Renal pelvis (tissue), 12 donors: ENCODE results near the gene AGBL1. TPM values are rescaled to one million over a fixed set of nuclear protein-coding genes. Genes with fewer than 3 reads are reported as not detected.

Experiments used
- DNase-seq: peaks from one replicate; pipeline ENCODE4 v3.0.0-alpha.2; 2013
- long read RNA-seq, 16 experiments: transcript quantifications; one replicate each; lab custom pipeline, GENCODE V29; 2026
- polyA plus RNA-seq, 3 donors: library from polyadenylated mRNA; unstranded; fragments of 120-200 nt; gene quantifications; one replicate each; pipeline ENCODE4 v1.2.1, GENCODE V29; 2013; ENCODE audit not compliant: insufficient read length in 3 of 3

The AGBL1 gene
- polyA plus RNA-seq, result under 1 TPM; 0.14 to 0.16 (median 0.15) TPM
- long read RNA-seq, donor 1, result 0 reads
- long read RNA-seq, donor 2, result 0 reads
- long read RNA-seq, donor 3, result 0 reads
- long read RNA-seq, donor 4, result 0 reads
- long read RNA-seq, donor 5, result 0 reads
- long read RNA-seq, donor 6, result 0 reads
- long read RNA-seq, donor 7, result 0 reads
- long read RNA-seq, donor 8, result 0 reads
- long read RNA-seq, donor 9, result 0 reads
- long read RNA-seq, donor 10, result 0 reads
- long read RNA-seq, donor 11, result 0 reads
- long read RNA-seq, donor 12, result 0 reads
- long read RNA-seq, donor 13, result 0 reads
- long read RNA-seq, donor 14, result 0 reads
- long read RNA-seq, donor 15, result 0 reads
- long read RNA-seq, donor 16, result 0 reads

- no peak for DNase-seq
Measured at GRCh38 chr15:86079508-86080266, at the start of gene AGBL1. Gene AGBL1 (plus strand): TSS chr15:86079871.

DNA sequence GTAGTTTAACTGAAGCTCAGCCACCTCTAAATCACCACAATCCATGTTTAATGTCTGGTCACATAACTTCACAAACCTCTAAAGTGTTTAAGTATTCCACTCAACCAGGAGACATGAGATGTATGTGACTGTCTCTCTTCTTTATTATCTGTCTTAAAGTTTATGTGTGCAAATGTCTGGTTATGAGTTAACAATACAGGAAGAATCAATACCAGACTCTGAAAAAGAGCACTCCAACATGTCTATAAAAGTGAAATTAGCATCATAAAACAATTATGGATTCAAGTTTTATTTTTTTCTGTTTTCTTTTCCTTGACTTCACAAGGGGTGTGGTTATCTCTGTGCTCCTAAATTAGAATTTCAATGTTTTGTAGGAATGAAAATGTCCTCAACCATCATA lies 44.8 kb upstream of the AGBL1 start:
- no peak for DNase-seq

DNA sequence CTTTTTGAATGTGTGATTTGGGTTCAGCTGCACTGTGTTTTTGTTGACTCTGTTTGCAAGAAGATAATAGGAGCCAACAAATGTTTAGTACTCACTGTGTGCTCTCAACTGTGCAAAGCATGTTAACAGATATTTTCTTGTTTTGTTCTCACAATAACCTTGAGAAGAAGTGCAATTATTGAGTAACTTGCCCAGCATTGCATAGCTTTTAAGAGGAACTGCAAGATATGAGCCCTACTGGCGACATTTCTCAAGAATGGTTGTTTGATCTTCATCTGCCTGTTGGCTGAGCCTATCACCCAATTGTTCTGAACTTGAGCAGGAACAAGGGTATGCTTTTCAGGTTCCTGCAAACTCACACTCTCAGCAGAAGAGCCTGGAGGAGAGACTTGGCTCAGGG lies 43.4 kb upstream of the AGBL1 start:
- DNase-seq, result no peak

- no peak for DNase-seq
Measured at GRCh38 chr15:86038491-86038890, 41.2 kb upstream of the AGBL1 start.

DNA sequence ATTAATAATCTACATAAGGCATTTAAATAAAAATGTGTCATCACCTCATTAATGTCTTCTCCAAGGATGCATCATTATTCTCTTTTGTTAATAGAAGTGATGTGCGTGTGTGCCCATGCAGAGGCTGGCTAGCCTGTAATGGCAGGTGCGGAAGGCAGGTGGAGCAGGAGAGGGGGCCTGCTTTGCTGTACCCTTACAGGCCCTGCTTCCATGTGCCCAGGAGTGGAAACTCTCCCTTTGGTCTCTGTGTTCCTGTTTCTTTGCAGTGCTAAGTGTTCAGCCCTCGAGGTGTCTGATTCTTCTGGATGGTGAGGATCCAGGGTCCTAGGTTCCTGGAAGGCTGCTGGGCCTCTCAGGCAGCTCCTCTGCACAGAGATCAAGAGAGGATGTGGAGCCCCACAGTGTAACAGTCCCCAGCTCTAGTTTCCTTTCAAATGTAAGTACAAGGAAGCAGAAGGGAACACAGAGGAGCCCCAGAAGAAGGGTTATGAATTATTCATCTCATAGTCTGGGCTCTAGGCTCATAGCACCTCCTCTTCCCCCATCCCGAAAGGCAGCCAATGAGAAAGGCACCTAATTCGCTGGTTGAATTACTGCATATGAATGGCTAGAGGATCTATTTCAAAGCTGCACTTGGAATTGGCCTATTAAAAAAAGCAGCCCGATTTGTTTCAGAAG lies 39.2 kb upstream of the AGBL1 start:
- DNase-seq, result no peak

DNA sequence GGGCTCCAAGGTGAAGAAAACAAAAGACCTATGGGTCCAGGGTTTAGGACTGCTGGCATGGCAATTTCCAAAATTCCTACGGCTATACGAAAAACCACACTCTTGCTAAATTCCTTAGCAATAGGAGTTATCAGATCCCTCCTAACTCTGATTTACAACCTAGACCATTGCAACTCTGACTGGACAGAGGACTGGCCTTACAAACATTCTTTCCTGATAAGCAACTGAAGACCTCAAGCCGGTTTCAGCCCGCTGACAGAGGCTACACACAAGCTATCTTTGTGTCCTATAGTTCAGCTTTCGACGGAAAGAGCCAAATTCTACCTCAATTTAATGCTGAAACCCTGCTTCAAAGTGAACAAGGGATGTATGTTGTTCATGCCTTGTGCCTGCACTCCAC lies 38.3 kb upstream of the AGBL1 start:
- peak; percentile 35 for DNase-seq

DNA sequence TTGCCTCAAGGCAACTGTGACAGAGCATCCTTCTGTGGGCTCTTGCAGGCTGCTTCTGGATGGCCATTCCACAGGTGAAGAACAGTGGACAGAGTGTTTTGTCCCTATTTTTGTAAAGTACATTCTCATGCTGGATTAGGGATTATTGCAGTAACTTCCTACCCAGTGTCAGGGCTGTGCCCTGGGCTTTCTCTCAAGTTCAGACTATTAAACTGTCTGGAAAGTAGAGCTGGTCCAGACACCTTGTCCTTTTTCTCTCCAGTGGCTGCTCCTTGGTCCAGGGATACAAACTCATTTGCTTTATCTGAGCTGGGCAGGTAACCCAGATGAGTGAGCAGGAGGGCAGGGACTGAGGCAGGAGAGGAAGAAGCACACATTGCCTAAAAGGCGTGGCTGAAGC lies 37.4 kb upstream of the AGBL1 start:
- no peak for DNase-seq

- no peak for DNase-seq
Measured at GRCh38 chr15:86044981-86045380, 34.7 kb upstream of the AGBL1 start.

GRCh38 chr15:86054338-86054737 lies 25.3 kb upstream of the AGBL1 start:
- no peak for DNase-seq

DNA sequence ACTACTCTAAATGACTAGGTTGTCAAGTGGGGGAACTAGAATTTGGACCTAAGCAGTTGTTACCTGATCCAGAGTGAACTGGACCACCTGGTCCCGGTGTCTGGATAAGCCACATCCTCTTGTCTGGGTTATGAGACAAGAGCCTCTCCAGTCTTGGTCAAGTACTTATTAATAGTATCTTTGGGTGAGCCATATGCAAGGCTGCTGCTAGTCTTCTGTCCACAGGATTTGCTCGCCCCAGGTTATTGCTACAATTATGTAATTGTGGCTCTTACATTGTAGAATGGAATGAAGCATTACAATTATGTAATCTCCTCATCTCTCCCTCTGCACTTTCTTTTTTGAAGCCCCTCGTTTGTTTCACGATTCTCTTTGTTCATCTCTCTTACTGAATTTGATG lies 24.0 kb upstream of the AGBL1 start:
- DNase-seq, result no peak

- DNase-seq, result no peak
Measured at GRCh38 chr15:86059851-86060250, 19.8 kb upstream of the AGBL1 start.

DNA sequence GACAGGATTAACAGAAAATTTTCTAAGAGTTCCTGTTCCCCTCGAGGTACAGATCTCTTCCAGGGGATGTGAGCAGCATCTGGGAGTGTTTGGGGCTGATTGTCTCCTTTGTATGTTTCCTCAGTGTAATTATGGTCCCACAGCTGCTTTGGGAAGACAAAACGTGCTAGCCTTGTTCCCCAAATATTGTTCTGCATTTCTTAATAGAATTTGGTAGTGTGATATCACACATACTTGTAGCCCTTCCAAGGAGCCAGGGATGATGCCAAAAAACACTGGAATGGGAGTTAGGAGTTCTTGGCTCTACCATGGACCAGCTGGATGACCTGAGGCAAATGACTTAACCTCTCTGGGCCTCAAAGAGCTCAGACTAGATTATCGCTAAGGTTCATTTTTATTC lies 19.0 kb upstream of the AGBL1 start:
- DNase-seq, result no peak

GRCh38 chr15:86061581-86061980 lies 18.1 kb upstream of the AGBL1 start:
- DNase-seq, result no peak

GRCh38 chr15:86062646-86063243 lies 16.9 kb upstream of the AGBL1 start:
- no peak for DNase-seq

DNA sequence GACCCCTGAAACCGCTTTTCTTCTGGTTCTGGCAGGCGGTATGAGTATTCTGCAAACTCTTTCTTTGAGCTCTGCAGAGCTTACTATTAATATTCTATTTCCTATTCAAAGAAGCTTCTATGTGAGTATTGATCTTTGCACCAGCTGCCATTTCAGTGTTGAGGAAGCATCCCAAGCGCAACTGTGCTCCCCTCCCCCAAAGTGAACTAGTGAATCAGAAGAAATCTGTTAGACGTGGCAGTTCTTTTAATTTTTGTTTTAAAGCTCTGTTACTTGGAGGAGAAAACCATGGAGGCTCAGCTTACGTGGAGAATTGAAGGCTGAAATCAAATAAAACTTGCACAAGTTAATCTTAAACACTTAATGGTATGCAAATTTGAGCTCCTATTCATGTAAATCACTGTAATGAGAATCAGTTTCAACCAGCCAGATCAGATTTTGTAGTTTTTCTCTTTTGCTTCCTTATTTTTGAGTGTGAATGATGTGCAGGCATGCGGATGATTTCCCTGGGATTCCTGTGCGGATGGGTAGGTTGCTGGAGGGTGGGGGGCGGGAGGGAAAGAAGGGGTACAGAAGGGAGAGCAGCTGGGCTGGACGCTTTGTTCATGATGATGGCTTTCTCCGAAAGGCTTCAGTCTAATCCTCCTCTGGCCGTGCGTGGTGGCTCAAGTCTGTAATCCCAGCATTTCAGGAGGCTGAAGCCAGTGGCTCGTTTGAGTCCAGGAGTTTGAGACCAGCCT lies 16.1 kb upstream of the AGBL1 start:
- no peak for DNase-seq

DNA sequence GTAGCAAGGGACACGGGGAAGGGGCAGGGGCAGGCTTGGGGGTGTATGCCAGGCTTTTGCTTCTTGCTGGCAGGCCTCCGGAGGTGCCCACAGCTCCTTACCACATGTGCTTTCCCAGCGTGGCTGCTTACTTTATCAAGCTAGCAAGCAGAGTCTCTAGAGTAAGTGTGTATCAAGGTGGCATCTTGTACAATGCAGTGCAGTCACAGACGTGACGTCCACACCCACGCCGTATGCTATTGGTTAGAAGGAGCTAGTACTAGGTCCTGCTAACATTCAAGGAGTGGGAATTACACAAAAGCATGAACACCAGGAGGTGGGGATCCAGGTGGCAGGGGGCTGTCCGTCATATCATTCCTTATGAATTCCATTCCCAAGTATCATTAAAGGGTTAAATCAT lies 15.3 kb upstream of the AGBL1 start:
- DNase-seq, result no peak

GRCh38 chr15:86066174-86066834 lies 13.4 kb upstream of the AGBL1 start:
- no peak for DNase-seq

DNA sequence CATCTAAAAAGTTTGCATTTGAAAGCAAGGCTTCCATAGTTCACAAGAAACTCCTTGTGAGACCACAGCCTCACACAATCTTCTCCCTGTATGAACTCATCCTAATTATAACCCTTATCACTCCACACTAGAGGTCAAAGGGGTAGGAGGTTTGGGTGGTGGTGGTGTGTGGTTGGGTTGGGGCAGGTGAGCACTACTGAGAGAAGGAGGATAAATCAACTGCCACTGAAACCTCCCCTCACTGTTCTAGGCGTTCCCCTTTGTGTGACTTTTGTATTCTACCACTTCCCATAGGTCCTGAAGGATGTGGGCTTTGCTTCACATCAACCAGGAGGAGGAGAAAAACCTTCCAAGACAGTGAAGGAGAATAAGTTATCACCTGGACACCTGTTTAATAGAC lies 6.4 kb upstream of the AGBL1 start:
- DNase-seq, result no peak

DNA sequence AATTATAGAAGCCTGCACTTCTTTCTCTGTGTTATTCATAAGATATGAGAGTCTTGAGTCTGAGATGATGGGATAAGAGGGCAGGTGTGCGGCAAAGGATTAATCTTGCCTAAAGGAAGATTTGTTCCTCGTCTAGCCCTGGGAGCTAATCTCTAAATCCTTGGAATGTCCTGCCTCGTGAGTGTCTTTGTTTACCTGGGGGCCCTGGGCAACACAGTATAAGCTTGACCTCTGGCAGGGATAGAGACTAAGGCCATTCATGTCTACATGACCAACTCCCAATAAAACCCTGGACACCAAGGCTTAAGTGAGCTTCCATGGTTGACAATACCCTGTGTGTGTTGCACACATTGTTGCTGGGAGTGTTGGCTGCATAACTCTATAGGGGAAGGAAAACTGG lies 3.2 kb upstream of the AGBL1 start:
- DNase-seq, result no peak

- DNase-seq, result no peak
Measured at GRCh38 chr15:86077070-86077469, 2.6 kb upstream of the AGBL1 start.

DNA sequence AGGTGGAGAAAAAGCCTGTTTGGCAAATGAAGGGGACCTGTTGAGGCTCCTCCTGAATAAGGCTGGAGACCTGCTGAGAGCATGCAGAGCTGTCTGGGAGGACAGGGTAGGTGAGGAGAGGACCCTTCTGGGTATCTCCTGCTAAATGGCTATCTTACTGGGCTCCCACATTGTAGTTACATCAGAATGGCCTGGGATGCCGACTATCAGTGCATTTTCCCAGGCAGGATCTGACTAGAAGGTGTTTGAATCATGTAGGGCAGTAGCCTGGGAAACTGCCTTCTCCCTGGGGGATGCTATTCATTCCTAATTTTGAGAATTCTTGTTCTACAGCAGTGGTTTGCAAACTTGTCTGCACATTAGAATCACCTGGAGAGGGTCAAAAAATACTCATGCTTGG lies 631 bp downstream of the AGBL1 start:
- DNase-seq, result no peak
